Middle frontal gyrus (tissue), 1 donor: Measurements from ENCODE around the gene SSTR5.

Experiments used
- DNase-seq: peaks from one replicate; pipeline ENCODE4 v3.0.0-alpha.2; 2015; ENCODE audit warnings: low spot score; ENCODE audit errors: extremely low spot score

SSTR5 gene

DNA sequence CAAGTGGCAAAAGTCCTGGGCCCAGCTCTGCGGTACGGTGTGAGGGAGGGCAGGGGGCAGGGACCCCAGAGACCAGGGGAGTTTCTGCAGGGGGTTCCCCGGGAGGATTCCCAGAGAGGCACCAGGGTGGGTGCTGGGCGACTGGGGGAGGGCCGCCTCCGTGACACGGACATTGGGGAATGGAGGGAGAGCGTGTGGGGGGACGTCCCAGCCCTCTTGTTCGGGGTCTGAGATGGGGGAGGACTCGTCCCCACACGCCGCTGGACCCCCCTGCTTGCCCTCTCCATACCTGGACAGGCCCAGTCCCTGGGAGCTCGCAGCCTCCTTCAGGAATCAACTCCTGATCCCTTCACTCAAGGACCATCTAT lies 49.8 kb downstream of the SSTR5 start:
- no peak for DNase-seq

- no peak for DNase-seq
Measured at GRCh38 chr16:1123525-1124230, 51.1 kb downstream of the SSTR5 start.

- no peak for DNase-seq
Measured at GRCh38 chr16:1124291-1124690, 51.7 kb downstream of the SSTR5 start.

DNA sequence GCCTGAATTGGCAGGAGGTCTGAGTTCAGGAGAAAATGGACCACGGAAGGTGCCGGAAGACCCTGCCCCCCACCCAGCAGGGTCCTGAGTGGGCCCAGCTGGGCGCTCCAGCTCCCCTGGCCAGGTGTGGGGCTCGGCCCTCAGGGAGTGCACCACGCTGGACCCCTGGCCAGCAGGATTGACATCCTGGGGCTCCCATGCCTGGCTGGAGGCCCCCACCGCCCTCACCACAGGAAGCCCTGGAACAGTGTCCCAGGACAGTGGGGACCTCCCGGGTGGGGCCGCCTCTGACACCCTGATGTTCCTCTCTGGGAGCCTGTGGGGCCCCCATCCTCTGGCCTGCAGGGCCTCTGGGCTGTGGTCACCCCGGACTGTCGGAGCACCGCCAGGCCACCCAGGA lies 52.2 kb downstream of the SSTR5 start:
- no peak for DNase-seq

DNA sequence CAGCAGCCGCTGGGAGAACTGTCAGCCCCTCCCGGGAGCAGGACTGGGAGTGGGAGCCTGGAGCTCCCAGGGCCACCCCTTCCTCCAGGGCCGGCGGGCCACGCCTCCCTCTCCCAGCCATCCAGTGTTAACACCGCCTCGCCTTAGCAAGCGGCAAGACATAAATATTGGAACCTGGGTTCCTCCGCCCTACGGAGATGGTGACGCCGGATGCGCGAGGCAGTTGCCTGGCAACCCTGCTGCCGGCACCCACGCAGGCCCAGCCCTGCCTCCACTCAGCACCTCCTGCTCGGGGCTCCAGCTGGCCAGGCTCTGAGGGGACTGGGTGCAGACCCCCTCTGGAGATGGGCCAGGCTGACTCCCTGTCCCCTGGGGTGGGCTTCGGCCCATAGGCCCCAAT lies 52.9 kb downstream of the SSTR5 start:
- peak; percentile 48 for DNase-seq

- DNase-seq: no peak
Measured at GRCh38 chr16:1126044-1126443, 53.5 kb downstream of the SSTR5 start.

DNA sequence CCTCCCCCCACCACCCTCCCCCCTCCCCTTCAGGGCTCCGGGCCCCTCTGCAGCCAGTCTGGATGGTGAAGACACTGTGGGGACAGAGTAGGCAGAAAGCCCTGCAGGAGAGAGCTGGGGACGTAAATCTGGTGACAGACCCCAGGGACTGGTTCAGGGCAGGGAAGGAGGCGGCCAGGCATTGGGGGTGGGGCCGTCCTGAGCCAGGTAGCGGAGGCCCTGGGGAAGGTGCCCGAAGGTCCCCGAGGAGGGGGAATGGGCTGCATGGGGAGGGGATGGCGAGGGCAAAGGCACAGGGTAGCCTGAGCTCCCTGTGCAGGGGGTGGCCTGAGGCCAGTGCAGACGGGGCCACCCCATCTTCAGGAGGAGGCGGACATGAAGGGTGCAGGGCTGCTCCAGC lies 54.0 kb downstream of the SSTR5 start:
- no peak for DNase-seq

- no peak for DNase-seq
Measured at GRCh38 chr16:1127101-1127500, 54.6 kb downstream of the SSTR5 start.

DNA sequence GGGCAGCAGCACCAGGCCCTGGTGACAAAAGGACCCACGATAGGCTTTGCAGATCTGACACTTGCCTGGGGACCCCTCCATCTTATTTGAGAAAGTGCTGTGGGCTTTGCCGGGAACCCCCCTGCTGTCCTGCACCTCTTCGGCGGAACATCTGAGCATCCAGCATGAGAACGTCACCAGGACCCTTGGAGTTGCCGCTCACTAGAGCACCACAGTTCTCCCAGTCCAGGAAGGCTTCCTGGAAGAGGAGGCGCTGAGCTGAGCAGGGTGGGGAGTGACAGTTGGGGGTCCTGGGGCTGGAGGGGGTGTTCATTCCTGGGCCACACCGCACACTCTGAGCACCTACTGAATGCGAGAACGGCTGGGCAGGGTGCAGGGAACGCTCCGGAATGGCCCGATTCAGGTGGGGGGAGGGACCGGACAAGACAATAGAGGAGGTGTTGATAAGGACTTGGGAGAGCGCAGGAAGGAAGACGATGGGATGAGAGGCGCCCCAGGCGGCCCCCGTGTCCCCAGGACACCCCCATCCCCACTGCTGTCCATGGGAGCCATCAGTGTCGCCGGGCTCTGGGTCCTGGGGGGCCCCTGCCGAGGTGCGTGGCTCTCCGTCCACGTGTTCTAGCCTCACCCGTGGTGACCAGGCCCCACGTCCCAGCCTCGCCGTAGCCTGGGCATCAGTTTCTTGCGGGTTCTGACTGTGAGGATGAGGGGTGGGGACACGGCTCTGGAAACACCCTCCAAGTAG lies 55.6 kb downstream of the SSTR5 start:
- DNase-seq: no peak

GRCh38 chr16:1129106-1129960 lies 56.8 kb downstream of the SSTR5 start:
- no peak for DNase-seq

- no peak for DNase-seq
Measured at GRCh38 chr16:1130382-1130781, 57.8 kb downstream of the SSTR5 start.
